ENCODE data around the gene KLHL25. TPM values are rescaled to one million over a fixed set of nuclear protein-coding genes. Genes with fewer than 3 reads are reported as not detected.

KLHL25 gene
- total RNA-seq, 1 experiment from 2014 or later, result 17.9 TPM

DNA sequence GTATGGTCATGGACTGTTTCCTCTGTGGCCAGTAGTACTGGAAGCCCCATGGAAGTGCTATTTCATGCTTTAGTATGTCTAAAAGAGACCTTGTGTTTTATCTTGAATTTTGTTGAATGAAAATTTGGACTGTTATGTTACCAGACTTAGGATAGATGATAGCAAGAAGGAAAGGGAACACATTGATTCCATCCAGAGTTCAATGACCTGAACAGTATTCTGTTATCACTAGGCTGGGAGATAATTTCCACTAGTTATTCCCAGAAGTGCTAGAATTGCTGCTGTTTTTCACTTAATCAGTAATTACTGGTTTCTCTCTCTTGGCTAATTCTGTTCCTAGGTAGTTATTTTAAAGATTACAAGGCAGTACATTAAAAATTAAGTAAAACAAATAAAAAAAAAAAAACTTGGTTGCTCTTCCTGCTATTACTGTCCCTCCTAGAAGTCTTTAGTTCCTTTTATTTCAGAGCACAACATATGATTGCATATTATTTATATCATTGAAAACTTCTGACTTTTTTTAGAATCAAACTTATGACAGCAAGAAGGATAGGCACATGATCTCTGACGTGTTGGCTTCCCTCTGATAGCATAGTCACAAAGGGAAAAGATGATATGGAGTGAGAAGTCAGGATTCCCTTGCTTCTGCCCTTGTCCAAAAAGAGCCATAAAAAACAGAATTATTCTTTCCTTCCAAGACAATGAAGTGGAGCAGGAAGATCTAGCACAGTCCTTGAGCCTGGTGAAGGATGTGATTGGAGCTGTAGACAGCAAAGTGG is 72.2 kb downstream of the KLHL25 start:
- no peak for DNase-seq (ENCODE audit: low spot score)

GRCh38 chr15:85718981-85719380 is 75.7 kb downstream of the KLHL25 start:
- DNase-seq (ENCODE audit: low spot score), result no peak

- no peak for DNase-seq (ENCODE audit: low spot score)
Observed at GRCh38 chr15:85718271-85718971, 76.3 kb downstream of the KLHL25 start.

GRCh38 chr15:85717212-85717611 is 77.5 kb downstream of the KLHL25 start:
- DNase-seq (ENCODE audit: low spot score), result no peak

DNA sequence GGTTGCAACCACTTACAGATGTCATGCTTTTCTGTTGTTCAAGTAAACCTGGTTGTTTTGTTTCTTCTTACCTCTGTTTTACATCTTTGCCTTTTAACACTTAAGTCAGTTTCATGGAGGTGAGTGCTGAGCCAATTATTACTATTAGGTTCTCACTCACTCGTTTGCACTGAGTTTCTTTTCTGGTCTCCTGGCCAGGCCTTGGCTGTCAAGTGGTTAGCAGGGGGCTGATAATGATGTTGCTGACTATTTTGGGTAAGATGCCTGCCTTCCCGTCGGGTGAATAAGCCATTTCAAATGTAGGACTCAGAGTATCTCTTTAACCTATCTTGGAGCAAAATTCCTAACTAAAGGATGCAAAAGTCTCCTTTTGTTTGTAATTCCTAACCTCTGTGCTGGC is 78.5 kb downstream of the KLHL25 start:
- DNase-seq (ENCODE audit: low spot score), result no peak

DNA sequence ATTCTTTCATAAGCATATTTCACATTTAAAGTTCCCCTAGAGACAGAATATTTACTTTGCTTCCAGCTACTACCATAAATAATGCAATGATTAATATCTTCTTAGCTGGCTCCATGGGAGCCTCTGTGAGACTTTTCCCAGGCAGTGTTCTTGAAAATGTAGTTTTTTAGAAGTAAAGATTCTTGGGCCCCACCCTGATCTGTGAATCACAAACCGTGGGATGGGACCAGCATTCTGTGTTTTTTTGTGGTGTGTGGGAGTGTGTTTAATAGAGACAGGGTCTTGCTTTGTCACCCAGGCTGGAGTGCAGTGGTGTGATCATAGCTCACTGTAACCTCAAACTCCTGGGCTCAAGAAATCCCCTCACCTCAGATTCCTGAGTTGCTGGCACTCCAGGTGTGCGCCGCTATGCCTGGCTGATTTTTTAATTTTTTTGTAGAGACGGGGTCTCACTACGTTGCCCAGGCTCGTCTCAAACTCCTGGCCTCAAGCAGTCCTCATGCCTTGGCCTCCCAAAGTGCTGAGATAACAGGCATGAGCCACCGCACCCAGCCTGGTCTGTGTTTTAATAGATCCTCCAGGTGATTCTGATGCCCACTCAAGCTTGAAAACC is 83.0 kb downstream of the KLHL25 start:
- no peak for DNase-seq (ENCODE audit: low spot score)

DNA sequence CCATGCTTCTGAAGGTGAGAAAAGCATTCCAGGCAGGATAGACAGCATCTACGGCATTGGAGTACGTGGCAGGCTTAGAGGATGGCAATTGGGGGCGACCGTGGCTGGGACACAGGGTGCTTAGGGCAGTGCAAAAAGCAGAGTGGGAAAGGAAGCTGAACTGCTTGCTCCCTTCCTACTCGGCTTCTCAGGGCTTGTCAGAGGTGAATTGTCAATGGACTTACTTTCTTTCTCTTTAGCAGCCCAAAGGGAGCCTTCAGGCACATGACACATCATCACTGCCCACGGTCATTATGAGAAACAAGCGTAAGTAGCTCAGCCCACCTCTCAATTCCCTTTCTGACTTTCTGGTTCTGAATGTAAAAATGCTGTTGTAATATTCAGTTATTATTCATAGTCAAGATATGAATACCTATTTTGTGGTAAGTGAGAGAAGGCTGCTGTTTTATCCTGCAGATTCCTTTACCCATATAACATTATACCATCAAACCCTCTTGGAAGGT is 84.3 kb downstream of the KLHL25 start:
- no peak for DNase-seq (ENCODE audit: low spot score)

Small RNA genes within 50 kb of the gene (small RNA-seq; reads per million reads assigned to genes)
- gene AC021739.1 (not detected), gene MIR1276 (0.22 reads per million), gene MIR548AP (not detected), gene RNU6-231P (not detected)

Measured in HT-29 (cell line).